ENCODE measurements around the gene WIPF3.

WIPF3 gene

GRCh38 chr7:29871787-29872398 lies 65.6 kb downstream of the WIPF3 start:
- Mint-ChIP-seq H3K9me3 (no peaks in the 10 kb centered on the region), H3K4me3 (no peak overlapping the region), H3K4me1 (ENCODE audit: low read depth) (no peaks in the 10 kb centered on the region), H3K36me3 (ENCODE audit: low read depth) (no peaks in the 10 kb centered on the region), H3K27me3 (peaks cover 24% of the 10 kb centered on the region), H3K27ac (no peak overlapping the region)
- DNase-seq, result no peak

GRCh38 chr7:29873644-29874294 lies 67.5 kb downstream of the WIPF3 start:
- Mint-ChIP-seq H3K9me3 (no peaks in the 10 kb centered on the region), H3K4me1 (ENCODE audit: low read depth) (no peaks in the 10 kb centered on the region), H3K27ac (no peak overlapping the region), H3K4me3 (no peak overlapping the region), H3K27me3 (peaks cover 28% of the 10 kb centered on the region), H3K36me3 (ENCODE audit: low read depth) (no peaks in the 10 kb centered on the region)
- DNase-seq, result no peak

DNA sequence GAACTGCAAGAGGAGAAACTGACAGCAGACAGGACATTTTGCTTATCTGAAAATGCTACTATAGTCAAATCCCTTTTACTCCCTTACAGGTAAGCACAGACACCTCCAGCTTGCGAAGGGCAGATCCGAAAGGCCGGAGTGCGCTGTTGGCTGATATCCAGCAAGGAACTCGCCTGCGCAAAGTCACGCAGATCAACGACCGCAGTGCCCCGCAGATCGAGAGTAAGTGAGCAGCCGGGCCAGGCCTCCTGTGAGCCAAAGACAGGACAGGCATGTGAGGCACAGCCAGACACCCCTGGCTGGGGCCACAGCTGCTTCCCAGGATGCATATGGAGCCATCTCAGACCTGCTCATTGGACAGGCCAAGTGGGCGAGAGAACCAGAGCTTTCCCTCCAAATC lies 69.4 kb downstream of the WIPF3 start:
- Mint-ChIP-seq H3K4me1 (ENCODE audit: low read depth) (no peaks in the 10 kb centered on the region), H3K27me3 (peaks cover 23% of the 10 kb centered on the region), H3K36me3 (ENCODE audit: low read depth) (no peaks in the 10 kb centered on the region), H3K4me3 (no peak overlapping the region), H3K9me3 (no peaks in the 10 kb centered on the region), H3K27ac (no peak overlapping the region)
- no peak for DNase-seq

GRCh38 chr7:29877196-29877595 lies 70.9 kb downstream of the WIPF3 start:
- Mint-ChIP-seq H3K9me3 (no peaks in the 10 kb centered on the region), H3K4me1 (ENCODE audit: low read depth) (no peaks in the 10 kb centered on the region), H3K27me3 (peaks cover 16% of the 10 kb centered on the region), H3K4me3 (no peak overlapping the region), H3K36me3 (ENCODE audit: low read depth) (no peaks in the 10 kb centered on the region), H3K27ac (no peak overlapping the region)
- DNase-seq, result no peak

DNA sequence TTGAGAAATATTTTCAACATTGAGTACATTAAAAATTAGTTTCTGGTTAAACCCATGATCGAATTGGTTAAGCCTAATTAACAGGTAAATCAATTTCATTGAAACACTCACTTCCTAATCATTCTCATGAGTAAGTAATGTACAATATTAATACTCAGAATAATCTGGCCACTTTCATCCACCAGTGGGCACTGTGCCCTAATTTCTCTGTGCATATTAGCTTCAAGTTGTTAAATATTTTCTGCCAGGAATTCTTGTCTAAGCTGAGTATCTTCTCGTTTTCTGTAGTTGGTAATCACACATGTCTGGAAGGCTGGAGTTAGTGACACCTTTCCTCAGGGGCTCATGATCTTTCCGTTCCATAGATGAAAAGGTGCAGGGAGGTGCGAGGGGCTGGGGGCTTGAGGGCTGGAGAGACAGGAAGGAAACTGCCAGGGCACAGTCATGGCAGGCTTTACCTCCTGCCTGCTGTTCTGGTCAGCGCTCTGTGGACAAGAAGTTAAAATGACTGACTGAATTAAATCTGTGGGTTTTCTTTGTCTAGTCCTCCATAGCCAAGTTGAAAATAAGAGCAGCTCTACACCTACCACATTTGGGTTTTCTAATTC lies 71.9 kb downstream of the WIPF3 start:
- H3K4me3 Mint-ChIP-seq, result no peak overlapping the region
- H3K27me3 Mint-ChIP-seq, result peaks cover 12% of the 10 kb centered on the region
- no peaks in the 10 kb centered on the region for H3K9me3 Mint-ChIP-seq
- no peak for DNase-seq
- no peak overlapping the region for H3K27ac Mint-ChIP-seq
- no peaks in the 10 kb centered on the region for H3K36me3 Mint-ChIP-seq (ENCODE audit: low read depth)
- peaks cover 5% of the 10 kb centered on the region for H3K4me1 Mint-ChIP-seq (ENCODE audit: low read depth)

GRCh38 chr7:29879609-29880008 lies 73.3 kb downstream of the WIPF3 start:
- Mint-ChIP-seq H3K4me1 (ENCODE audit: low read depth) (peaks cover 12% of the 10 kb centered on the region), H3K9me3 (no peaks in the 10 kb centered on the region), H3K36me3 (ENCODE audit: low read depth) (no peaks in the 10 kb centered on the region), H3K27me3 (peaks cover 14% of the 10 kb centered on the region), H3K27ac (no peak overlapping the region), H3K4me3 (no peak overlapping the region)
- no peak for DNase-seq

DNA sequence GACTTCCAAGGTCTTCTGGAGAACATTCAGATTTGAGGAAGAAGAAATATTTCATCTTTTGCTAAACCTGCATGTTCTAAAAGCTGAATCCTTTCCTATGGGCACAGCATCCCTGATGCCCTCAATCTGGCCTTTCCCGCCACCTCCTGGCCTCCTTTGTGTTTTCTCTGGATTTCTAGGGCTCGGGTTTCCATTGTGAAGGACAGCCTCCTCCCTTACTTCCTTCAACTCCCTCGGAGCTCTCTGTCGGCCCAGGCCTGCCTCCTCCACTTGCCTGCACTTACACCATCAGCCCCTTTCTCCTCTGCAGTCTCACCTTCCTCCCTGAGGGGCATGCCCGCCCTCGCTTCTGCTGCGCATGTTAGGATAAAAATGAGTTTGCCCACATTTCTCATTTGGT lies 75.4 kb downstream of the WIPF3 start:
- Mint-ChIP-seq H3K4me1 (ENCODE audit: low read depth) (peaks cover 14% of the 10 kb centered on the region), H3K27me3 (peaks cover 16% of the 10 kb centered on the region), H3K36me3 (ENCODE audit: low read depth) (no peaks in the 10 kb centered on the region), H3K27ac (no peak overlapping the region), H3K4me3 (no peak overlapping the region), H3K9me3 (no peaks in the 10 kb centered on the region)
- no peak for DNase-seq

- H3K27me3 Mint-ChIP-seq, result peaks cover 13% of the 10 kb centered on the region
- no peak overlapping the region for H3K4me3 Mint-ChIP-seq
- H3K36me3 Mint-ChIP-seq (ENCODE audit: low read depth), result no peaks in the 10 kb centered on the region
- peaks cover 14% of the 10 kb centered on the region for H3K4me1 Mint-ChIP-seq (ENCODE audit: low read depth)
- H3K27ac Mint-ChIP-seq, result no peak overlapping the region
- no peaks in the 10 kb centered on the region for H3K9me3 Mint-ChIP-seq
- DNase-seq, result no peak
Measured at GRCh38 chr7:29882481-29882880, 76.2 kb downstream of the WIPF3 start.

GRCh38 chr7:29883462-29884398 lies 77.4 kb downstream of the WIPF3 start:
- peaks cover 13% of the 10 kb centered on the region for H3K27me3 Mint-ChIP-seq
- H3K36me3 Mint-ChIP-seq (ENCODE audit: low read depth), result no peaks in the 10 kb centered on the region
- H3K4me1 Mint-ChIP-seq (ENCODE audit: low read depth), result peaks cover 14% of the 10 kb centered on the region
- no peak for DNase-seq
- H3K27ac Mint-ChIP-seq, result no peak overlapping the region
- H3K4me3 Mint-ChIP-seq, result no peak overlapping the region
- H3K9me3 Mint-ChIP-seq, result no peaks in the 10 kb centered on the region

DNA sequence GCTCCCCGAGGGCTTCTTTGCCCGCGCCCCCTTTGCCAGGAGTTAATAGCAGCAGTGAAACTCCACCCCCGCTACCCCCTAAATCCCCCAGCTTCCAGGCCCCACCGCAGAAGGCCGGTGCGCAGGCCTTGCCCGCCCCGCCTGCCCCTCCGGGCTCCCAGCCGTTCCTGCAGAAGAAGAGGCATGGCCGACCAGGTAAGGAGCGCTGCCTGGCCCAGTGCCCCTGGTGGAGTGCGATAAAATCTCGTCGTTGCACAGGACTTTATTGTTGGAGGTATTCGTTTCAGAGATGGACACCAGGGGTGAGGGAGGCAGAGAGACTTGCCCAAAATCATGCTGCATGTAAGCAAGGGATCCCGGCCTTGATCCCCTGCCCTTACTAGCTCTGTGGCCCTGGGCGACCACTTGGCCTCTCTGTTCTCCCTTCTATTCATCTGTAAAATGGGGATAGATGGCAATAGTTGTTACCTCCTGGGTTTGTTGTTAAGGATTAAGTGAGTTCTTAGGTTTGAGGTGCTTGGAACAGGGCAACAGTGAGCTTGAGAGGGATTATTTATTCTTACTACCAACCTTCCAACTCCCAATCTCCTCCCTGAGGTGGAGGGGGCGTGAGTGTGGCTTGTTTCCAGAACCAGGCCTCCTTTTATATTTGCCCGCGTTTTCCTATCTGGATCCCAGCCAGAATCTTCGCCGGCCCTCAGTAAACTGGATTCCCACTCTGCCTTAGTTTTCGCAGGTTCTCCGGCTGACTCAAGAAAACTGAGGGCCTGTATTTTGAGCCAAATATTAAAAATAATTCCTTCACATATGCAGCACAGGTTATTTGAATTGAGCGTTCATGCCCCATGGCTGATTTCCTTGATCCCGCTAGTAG lies 78.3 kb downstream of the WIPF3 start:
- H3K4me3 Mint-ChIP-seq, result no peak overlapping the region
- H3K9me3 Mint-ChIP-seq, result no peaks in the 10 kb centered on the region
- H3K4me1 Mint-ChIP-seq (ENCODE audit: low read depth), result peaks cover 14% of the 10 kb centered on the region
- no peak overlapping the region for H3K27ac Mint-ChIP-seq
- no peaks in the 10 kb centered on the region for H3K36me3 Mint-ChIP-seq (ENCODE audit: low read depth)
- H3K27me3 Mint-ChIP-seq, result peaks cover 11% of the 10 kb centered on the region
- DNase-seq, result no peak

- Mint-ChIP-seq H3K36me3 (ENCODE audit: low read depth) (no peaks in the 10 kb centered on the region), H3K27ac (no peak overlapping the region), H3K4me3 (no peak overlapping the region), H3K27me3 (peaks cover 11% of the 10 kb centered on the region), H3K9me3 (no peaks in the 10 kb centered on the region), H3K4me1 (ENCODE audit: low read depth) (peaks cover 14% of the 10 kb centered on the region)
- no peak for DNase-seq
Measured at GRCh38 chr7:29885626-29886025, 79.3 kb downstream of the WIPF3 start.

GRCh38 chr7:29886827-29887226 lies 80.5 kb downstream of the WIPF3 start:
- DNase-seq, result no peak
- H3K36me3 Mint-ChIP-seq (ENCODE audit: low read depth), result no peaks in the 10 kb centered on the region
- H3K27me3 Mint-ChIP-seq, result peaks cover 9% of the 10 kb centered on the region
- peaks cover 14% of the 10 kb centered on the region for H3K4me1 Mint-ChIP-seq (ENCODE audit: low read depth)
- no peak overlapping the region for H3K27ac Mint-ChIP-seq
- no peaks in the 10 kb centered on the region for H3K9me3 Mint-ChIP-seq
- no peak overlapping the region for H3K4me3 Mint-ChIP-seq

DNA sequence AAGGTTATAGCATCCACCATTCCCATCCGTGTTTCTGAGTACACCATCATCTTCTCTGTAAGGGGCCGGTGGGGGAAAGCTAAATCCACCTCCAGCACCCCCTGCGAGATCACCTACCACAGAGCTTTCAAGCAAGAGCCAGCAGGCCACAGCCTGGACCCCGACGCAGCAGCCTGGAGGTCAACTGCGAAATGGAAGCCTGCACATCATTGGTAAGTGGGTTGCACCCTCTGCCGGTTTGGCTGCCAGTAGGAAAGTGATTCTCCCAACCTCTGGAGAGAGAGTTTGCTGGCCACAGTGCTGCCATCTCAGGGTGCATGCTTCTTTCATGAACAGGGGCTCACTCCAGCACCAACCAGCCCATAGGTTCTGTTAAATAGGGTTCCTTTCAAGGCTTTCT lies 81.7 kb downstream of the WIPF3 start:
- Mint-ChIP-seq H3K9me3 (no peaks in the 10 kb centered on the region), H3K4me1 (ENCODE audit: low read depth) (peaks cover 10% of the 10 kb centered on the region), H3K36me3 (ENCODE audit: low read depth) (no peaks in the 10 kb centered on the region)

DNA sequence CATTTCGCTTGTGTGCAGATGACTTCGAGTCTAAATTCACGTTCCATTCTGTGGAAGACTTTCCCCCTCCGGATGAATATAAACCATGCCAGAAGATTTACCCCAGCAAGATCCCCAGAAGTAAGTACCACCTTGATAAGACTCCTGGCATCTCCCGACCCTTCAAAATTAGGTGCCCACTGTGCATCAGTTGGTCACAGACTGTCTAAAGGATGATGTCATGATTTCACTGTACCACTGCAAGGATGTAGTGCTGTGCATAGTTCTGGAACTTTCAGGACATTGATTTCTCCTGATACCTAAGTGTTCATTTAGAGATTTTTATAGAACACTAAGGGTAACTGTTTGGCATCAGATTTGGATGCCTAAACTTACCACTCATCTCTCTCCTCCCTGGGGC lies 83.0 kb downstream of the WIPF3 start:
- Mint-ChIP-seq H3K4me3 (no peak overlapping the region), H3K4me1 (ENCODE audit: low read depth) (peaks cover 3% of the 10 kb centered on the region), H3K36me3 (ENCODE audit: low read depth) (no peaks in the 10 kb centered on the region), H3K27me3 (peaks cover 7% of the 10 kb centered on the region), H3K27ac (no peak overlapping the region), H3K9me3 (no peaks in the 10 kb centered on the region)
- no peak for DNase-seq

More for the DNA sequence above, 81.7 kb downstream of the WIPF3 start:
- no peak overlapping the region for H3K27ac Mint-ChIP-seq
- H3K27me3 Mint-ChIP-seq, result peaks cover 7% of the 10 kb centered on the region
- no peak for DNase-seq
- H3K4me3 Mint-ChIP-seq, result no peak overlapping the region
